ENCODE results near the gene TCF3.

GRCh38 chr19:1632462-1633268, 19.8 kb downstream of the TCF3 start:
- TF ChIP-seq SUZ12 (IDR thresholded peaks at IDR 0.05; ENCODE audit: extremely low read depth, insufficient read depth, insufficient read length), result no peak
- TF ChIP-seq YY1 (IDR thresholded peaks at IDR 0.05; ENCODE audit: insufficient read depth, insufficient read length), result no peak
